ENCODE results near the gene DDN. TPM values are rescaled to one million over a fixed set of nuclear protein-coding genes. Genes with fewer than 3 reads are reported as not detected.

DDN gene
- total and polyA plus RNA-seq, 2 donors (not counting 3 experiments of a cell fraction or from before 2014, with no cell fraction given), result 0.07 to 0.22 TPM

- BruUV-seq (replicated peaks), result no TSS peak
- no peak for TF ChIP-seq EZH2 (IDR thresholded peaks at IDR 0.05; ENCODE audit: borderline replicate concordance, low read depth, low read length, severe bottlenecking)
- TF ChIP-seq JUN (IDR thresholded peaks at IDR 0.05; ENCODE audit: borderline replicate concordance, insufficient read depth, insufficient read length, low read depth), result no peak
- TF ChIP-seq CTCF (IDR thresholded peaks at IDR 0.05; ENCODE audit: extremely low read depth in 1 of 2, insufficient read depth in 1 of 2, low read depth in 1 of 2, low read length in 2 of 2), result no peak
- TF ChIP-seq POLR2A (IDR thresholded peaks at IDR 0.05; ENCODE audit: low read depth, low read length), result no peak
- no peak for TF ChIP-seq MYC (IDR thresholded peaks at IDR 0.05; ENCODE audit: low read depth, low read length)
- TF ChIP-seq GATA2 (IDR thresholded peaks at IDR 0.05; ENCODE audit: insufficient read depth, insufficient read length, low read depth, low read length), result no peak
- no peak for TF ChIP-seq MAX (IDR thresholded peaks at IDR 0.05; ENCODE audit: insufficient read depth, insufficient read length)
- TF ChIP-seq FOS (IDR thresholded peaks at IDR 0.05; ENCODE audit: borderline replicate concordance, insufficient read depth, low read length), result no peak
- TF ChIP-seq POLR2AphosphoS5 (IDR thresholded peaks at IDR 0.05; ENCODE audit: insufficient read depth, low read depth, low read length), result no peak
- POLR2A ChIA-PET, result no interaction called here
- DNase-seq (ENCODE audit: low read depth, low spot score), result no peak
- intact Hi-C loops (cut with micrococcal nuclease), result no loop called here
- H4K20me1 ChIP-seq (replicated peaks; ENCODE audit: control insufficient read depth, extremely low read depth, insufficient read depth, low read length), result peaks cover 14% of the 10 kb centered on the region
- FAIRE-seq, result no peak
- H3K4me2 ChIP-seq (ENCODE audit: insufficient read depth, low read length), result no peak overlapping the region
- dilution Hi-C loops (cut with MboI; ENCODE audit: extremely low pct_ligation_motif_present, low sequenced_read_pairs), result no loop called here
- CTCF ChIA-PET, result interaction anchor here (0.7 to 1.3 kb wide), 2 partner anchors 41 to 94 kb away, joined by 3 to 4 read pairs; no protein-coding TSS in a partner anchor
- no peaks in the 10 kb centered on the region for H3K9me3 ChIP-seq (replicated peaks; ENCODE audit: control insufficient read depth, insufficient read depth, low read length)
- no peak overlapping the region for H3K9ac ChIP-seq (replicated peaks; ENCODE audit: extremely low read depth, insufficient read depth, low read length)
- peaks cover 5 to 6% of the 10 kb centered on the region in 2 experiments for H3K36me3 ChIP-seq (ENCODE audit: control insufficient read depth in 2 of 2, extremely low read depth in 1 of 2, insufficient read depth in 2 of 2, low read length in 2 of 2)
- no peaks in the 10 kb centered on the region for H3K27me3 ChIP-seq (ENCODE audit: control insufficient read depth in 2 of 2, insufficient read depth in 2 of 2, low read length in 2 of 2)
- peaks cover 69% of the 10 kb centered on the region for H3K79me2 ChIP-seq (ENCODE audit: control insufficient read depth, insufficient read depth, low read length)
- no peak overlapping the region for H2AFZ ChIP-seq (ENCODE audit: low read depth, low read length)
- H3K27ac ChIP-seq (ENCODE audit: insufficient read depth, low read depth, low read length), result no peak overlapping the region
- H3K4me1 ChIP-seq (ENCODE audit: control insufficient read depth, extremely low read depth, insufficient read depth, low read length), result no peaks in the 10 kb centered on the region
- no peak overlapping the region for H3K4me3 ChIP-seq (replicated peaks in 1 of 3; ENCODE audit: insufficient read depth in 1 of 3, low read depth in 1 of 3, low read length in 3 of 3)
- H3K9me1 ChIP-seq (replicated peaks; ENCODE audit: control insufficient read depth, extremely low read depth, insufficient read depth, low read length), result no peaks in the 10 kb centered on the region
These were observed 52.2 kb downstream of the DDN start for GRCh38 chr12:48946943-48947342.

All from endothelial cell of umbilical vein (primary cell).